Fibroblast of lung (primary cell): ENCODE data around the gene SLC2A14. TPM values are rescaled to one million over a fixed set of nuclear protein-coding genes. Genes with fewer than 3 reads are reported as not detected.
"Not testable (repeated sequence)": the region's sequence is repeated elsewhere in the genome, so short reads cannot be mapped to it uniquely, and the experiment has no call there.

ENCODE experiments used
- DNase-seq, 2 donors: peaks; one replicate each; pipeline versions ENCODE4 v3.0.0 to v3.0.0-alpha.2; 2010; ENCODE audit warnings: low read depth in 2 of 2
- H2AFZ ChIP-seq: 2 replicates; pipeline ENCODE4 v1.5.1; 2012; ENCODE audit warnings: low read length, control low read depth, inconsistent platforms
- H3K27ac ChIP-seq: 2 replicates; pipeline ENCODE4 v1.5.1; 2011; ENCODE audit warnings: low read length, control low read depth; ENCODE audit not compliant: insufficient read depth
- H3K27me3 ChIP-seq: 2 replicates; pipeline ENCODE4 v1.5.1; 2011; ENCODE audit warnings: mild to moderate bottlenecking, low read length; ENCODE audit not compliant: control insufficient read depth, insufficient read depth
- H3K36me3 ChIP-seq: 2 replicates; pipeline ENCODE4 v1.5.1; 2011; ENCODE audit warnings: low read length; ENCODE audit not compliant: control insufficient read depth, insufficient read depth
- H3K4me1 ChIP-seq: 2 replicates; pipeline ENCODE4 v1.5.1; 2011; ENCODE audit warnings: low read length; ENCODE audit not compliant: control insufficient read depth, insufficient read depth; ENCODE audit errors: extremely low read depth
- H3K4me2 ChIP-seq: 2 replicates; pipeline ENCODE4 v1.5.1; 2011; ENCODE audit warnings: low read length, control low read depth; ENCODE audit not compliant: insufficient read depth; ENCODE audit errors: extremely low read depth
- H3K4me3 ChIP-seq, 4 experiments: fragments of 200-600 bp in 1 of 4; sonication (generic) in 1 of 4; replicated peaks in 1 of 4; 2 replicates each; pipeline ENCODE4 v1.5.1; 2011 to 2016; ENCODE audit warnings: low read length in 4 of 4, low read depth in 3 of 4, mild to moderate bottlenecking in 3 of 4, control low read depth in 2 of 4, inconsistent platforms in 1 of 4, mixed read lengths in 1 of 4; ENCODE audit not compliant: insufficient read depth in 1 of 4; ENCODE audit errors: control extremely low read depth in 1 of 4
- H3K79me2 ChIP-seq: 2 replicates; pipeline ENCODE4 v1.5.1; 2012; ENCODE audit warnings: mild to moderate bottlenecking, low read length, inconsistent platforms; ENCODE audit not compliant: control insufficient read depth, insufficient read depth
- H3K9ac ChIP-seq: 2 replicates; pipeline ENCODE4 v1.5.1; 2011; ENCODE audit warnings: mild to moderate bottlenecking, low read length, control low read depth; ENCODE audit not compliant: insufficient read depth
- H3K9me3 ChIP-seq: 2 replicates; pipeline ENCODE4 v1.5.1; 2012; ENCODE audit warnings: low read depth, low read length; ENCODE audit not compliant: control insufficient read depth, insufficient read depth
- H4K20me1 ChIP-seq: 2 replicates; pipeline ENCODE4 v1.5.1; 2011; ENCODE audit warnings: low read length; ENCODE audit not compliant: control insufficient read depth, insufficient read depth; ENCODE audit errors: extremely low read depth
- EZH2 ChIP-seq: IDR thresholded peaks from 2 replicates; pipeline ENCODE4 v1.5.1; 2012; ENCODE audit warnings: low read length, control low read depth, mild to moderate bottlenecking; ENCODE audit errors: missing control alignments
- polyA plus RNA-seq, 2 donors: library from polyadenylated mRNA; depleted of rRNA in 1 of 2; stranded (reverse) in 1 of 2; unstranded in 1 of 2; fragments of >200 nt; gene quantifications; 2 replicates each; pipeline ENCODE4 v1.2.1, GENCODE V29; 2011 to 2012; ENCODE audit warnings: missing spikeins in 1 of 2
- total RNA-seq: library from RNA; depleted of rRNA; stranded (reverse); fragments of >200 nt; gene quantifications from 2 replicates; pipeline ENCODE4 v1.2.1, GENCODE V29; 2014
- TF ChIP-seq, protein P1 (sequence below), 2 donors: IDR thresholded peaks in 1 of 2; conservative IDR thresholded peaks in 1 of 2; 1 replicate in 1 of 2; 2 replicates in 1 of 2; pipeline ENCODE4 v1.5.1; 2011 to 2012; ENCODE audit warnings: low read length in 2 of 2, control low read depth in 1 of 2, inconsistent platforms in 1 of 2, low read depth in 1 of 2, mild to moderate bottlenecking in 1 of 2

The SLC2A14 gene
- total and polyA plus RNA-seq, 2 donors (not counting 1 experiment from before 2014, with no cell fraction given): 0.07 to 0.17 TPM

GRCh38 chr12:7787574-7788293, 85.0 kb downstream of the SLC2A14 start:
- Histone ChIP-seq H3K79me2 (no peaks in the 10 kb centered on the region), H3K27me3 (peaks cover 2% of the 10 kb centered on the region), H3K4me2 (no peak overlapping the region), H3K27ac (no peak overlapping the region), H3K36me3 (no peaks in the 10 kb centered on the region), H3K9me3 (no peaks in the 10 kb centered on the region), H2AFZ (no peak overlapping the region), H4K20me1 (no peaks in the 10 kb centered on the region), H3K4me3 (no peak overlapping the region), H3K9ac (no peak overlapping the region), H3K4me1 (no peaks in the 10 kb centered on the region)
- peak in 1 of 2 donors; percentile 26 for DNase-seq
- TF ChIP-seq, protein P1, sequence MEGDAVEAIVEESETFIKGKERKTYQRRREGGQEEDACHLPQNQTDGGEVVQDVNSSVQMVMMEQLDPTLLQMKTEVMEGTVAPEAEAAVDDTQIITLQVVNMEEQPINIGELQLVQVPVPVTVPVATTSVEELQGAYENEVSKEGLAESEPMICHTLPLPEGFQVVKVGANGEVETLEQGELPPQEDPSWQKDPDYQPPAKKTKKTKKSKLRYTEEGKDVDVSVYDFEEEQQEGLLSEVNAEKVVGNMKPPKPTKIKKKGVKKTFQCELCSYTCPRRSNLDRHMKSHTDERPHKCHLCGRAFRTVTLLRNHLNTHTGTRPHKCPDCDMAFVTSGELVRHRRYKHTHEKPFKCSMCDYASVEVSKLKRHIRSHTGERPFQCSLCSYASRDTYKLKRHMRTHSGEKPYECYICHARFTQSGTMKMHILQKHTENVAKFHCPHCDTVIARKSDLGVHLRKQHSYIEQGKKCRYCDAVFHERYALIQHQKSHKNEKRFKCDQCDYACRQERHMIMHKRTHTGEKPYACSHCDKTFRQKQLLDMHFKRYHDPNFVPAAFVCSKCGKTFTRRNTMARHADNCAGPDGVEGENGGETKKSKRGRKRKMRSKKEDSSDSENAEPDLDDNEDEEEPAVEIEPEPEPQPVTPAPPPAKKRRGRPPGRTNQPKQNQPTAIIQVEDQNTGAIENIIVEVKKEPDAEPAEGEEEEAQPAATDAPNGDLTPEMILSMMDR (conservative IDR thresholded peaks at IDR 0.05 in 1 of 2, IDR thresholded peaks at IDR 0.05 in 1 of 2; ENCODE audit: low read depth in 1 of 2, low read length in 2 of 2): no peak
- TF ChIP-seq EZH2: no peak

DNA sequence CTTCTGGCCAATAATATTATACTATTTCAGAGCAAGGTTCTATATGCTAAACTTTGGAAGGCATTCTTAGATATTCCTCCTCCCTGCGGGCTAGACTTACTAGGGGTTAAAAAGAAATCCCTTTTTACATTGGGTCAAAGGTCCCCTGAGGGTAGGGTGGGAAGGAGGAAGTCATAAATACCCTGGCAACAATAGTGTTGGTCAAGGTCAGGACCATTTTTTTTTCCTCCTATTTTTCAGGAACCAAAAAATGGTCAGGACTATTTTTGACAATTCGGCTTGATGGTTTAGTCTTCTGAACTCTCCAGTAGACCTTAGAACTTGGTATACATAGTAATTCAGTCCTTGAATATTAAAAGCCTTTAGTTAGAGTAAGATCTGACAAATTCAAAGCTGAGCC, 88.0 kb downstream of the SLC2A14 start:
- Histone ChIP-seq H3K27me3 (peaks cover 2% of the 10 kb centered on the region), H3K79me2 (no peaks in the 10 kb centered on the region), H3K27ac (no peak overlapping the region), H3K9me3 (no peaks in the 10 kb centered on the region), H3K36me3 (no peaks in the 10 kb centered on the region), H4K20me1 (no peaks in the 10 kb centered on the region), H3K9ac (no peak overlapping the region), H2AFZ (no peak overlapping the region), H3K4me3 (no peak overlapping the region), H3K4me1 (no peaks in the 10 kb centered on the region), H3K4me2 (no peak overlapping the region)
- TF ChIP-seq, protein P1 (conservative IDR thresholded peaks at IDR 0.05 in 1 of 2, IDR thresholded peaks at IDR 0.05 in 1 of 2; ENCODE audit: low read depth in 1 of 2, low read length in 2 of 2): no peak
- TF ChIP-seq EZH2: no peak
- DNase-seq: no peak

GRCh38 chr12:7783433-7783832, 89.3 kb downstream of the SLC2A14 start:
- not testable (repeated sequence) for H4K20me1 ChIP-seq, H3K4me2 ChIP-seq, H2AFZ ChIP-seq, H3K27me3 ChIP-seq, DNase-seq, H3K36me3 ChIP-seq, H3K27ac ChIP-seq, H3K4me3 ChIP-seq, H3K4me1 ChIP-seq, H3K9ac ChIP-seq, H3K9me3 ChIP-seq, H3K79me2 ChIP-seq
